Caco-2 (cell line): ENCODE measurements around the gene KLF7. TPM values are rescaled to one million over a fixed set of nuclear protein-coding genes. Genes with fewer than 3 reads are reported as not detected.

Experiments
- BruUV-seq: library from RNA; stranded (reverse); fragments of 400-500 nt; replicated peaks from 2 replicates; lab custom pipeline; 2021; lab: Mats Ljungman, UMichigan
- CTCF ChIA-PET: fragments of 300-600 bp; sonication (Branson Sonifier 250); formaldehyde crosslinking; loops from one replicate; lab custom pipeline; 2022; ENCODE audit warnings: antibody characterized with exemption; lab: Charles Lee
- POLR2A ChIA-PET: fragments of 300-600 bp; sonication (Branson Sonifier 250); formaldehyde crosslinking; loops from one replicate; lab custom pipeline; 2022; ENCODE audit warnings: antibody characterized with exemption; lab: Charles Lee
- DNase-seq, 2 experiments: peaks; one replicate each; pipeline versions ENCODE4 v3.0.0 to v3.0.0-alpha.2; 2020 to 2022
- H3K27me3 ChIP-seq: replicated peaks from 2 replicates; pipeline ENCODE4 v1.6.0; 2011; ENCODE audit warnings: low read length; ENCODE audit not compliant: control insufficient read depth, insufficient read depth
- H3K36me3 ChIP-seq: 2 replicates; pipeline ENCODE4 v1.5.1; 2011; ENCODE audit warnings: low read length; ENCODE audit not compliant: control insufficient read depth, insufficient read depth
- H3K4me1 ChIP-seq: fragments of 250-450 bp; sonication (Bioruptor Pico); 2 replicates; pipeline ENCODE4 v1.5.1; 2020; ENCODE audit warnings: mild to moderate bottlenecking
- H3K4me3 ChIP-seq: 2 replicates; pipeline ENCODE4 v1.5.1; 2011; ENCODE audit warnings: low read depth, mild to moderate bottlenecking, control low read depth, low read length
- H3K9me3 ChIP-seq: fragments of 250-450 bp; sonication (Bioruptor Pico); 2 replicates; pipeline ENCODE4 v1.5.1; 2020; ENCODE audit warnings: mild to moderate bottlenecking, moderate library complexity
- H3K27ac Mint-ChIP-seq: one replicate; pipeline ENCODE4 v1.8.0; 2022; ENCODE audit warnings: mixed read lengths; ENCODE audit not compliant: unreplicated experiment
- H3K27me3 Mint-ChIP-seq: one replicate; pipeline ENCODE4 v1.8.0; 2022; ENCODE audit warnings: mixed read lengths; ENCODE audit not compliant: insufficient read depth, unreplicated experiment
- H3K36me3 Mint-ChIP-seq: one replicate; pipeline ENCODE4 v1.8.0; 2022; ENCODE audit warnings: mild to moderate bottlenecking, mixed read lengths; ENCODE audit not compliant: insufficient read depth, unreplicated experiment
- H3K4me1 Mint-ChIP-seq: one replicate; pipeline ENCODE4 v1.8.0; 2022; ENCODE audit warnings: low read depth, mixed read lengths; ENCODE audit not compliant: unreplicated experiment
- H3K4me3 Mint-ChIP-seq: one replicate; pipeline ENCODE4 v1.8.0; 2022; ENCODE audit warnings: mild to moderate bottlenecking, moderate library complexity, mixed read lengths; ENCODE audit not compliant: unreplicated experiment
- H3K9me3 Mint-ChIP-seq: one replicate; pipeline ENCODE4 v1.8.0; 2022; ENCODE audit warnings: mixed read lengths; ENCODE audit not compliant: unreplicated experiment
- intact Hi-C: fragments of 100-400 bp; cut with micrococcal nuclease; formaldehyde crosslinking; loops from one replicate; pipeline ENCODE4 v1.10.0; 2022; ENCODE audit not compliant: unreplicated experiment
- total RNA-seq: library from RNA; stranded (reverse); gene quantifications from 2 replicates; pipeline ENCODE4 v1.2.3, GENCODE V29; 2022
- TF ChIP-seq, protein P1 (sequence below), 2 experiments: fragments of 200-600 bp in 1 of 2; IDR thresholded peaks; 1 replicate in 1 of 2; 2 replicates in 1 of 2; pipeline versions ENCODE4 v1.5.1 to v1.8.0; 2011 to 2022; ENCODE audit warnings: antibody characterized with exemption in 1 of 2, control low read depth in 1 of 2, inconsistent platforms in 1 of 2, low read depth in 1 of 2, low read length in 1 of 2, mild to moderate bottlenecking in 1 of 2, moderate library complexity in 1 of 2; ENCODE audit not compliant: insufficient read depth in 1 of 2, severe bottlenecking in 1 of 2, unreplicated experiment in 1 of 2

Gene KLF7
- total RNA-seq, 1 experiment from 2014 or later = 0.36 TPM

DNA sequence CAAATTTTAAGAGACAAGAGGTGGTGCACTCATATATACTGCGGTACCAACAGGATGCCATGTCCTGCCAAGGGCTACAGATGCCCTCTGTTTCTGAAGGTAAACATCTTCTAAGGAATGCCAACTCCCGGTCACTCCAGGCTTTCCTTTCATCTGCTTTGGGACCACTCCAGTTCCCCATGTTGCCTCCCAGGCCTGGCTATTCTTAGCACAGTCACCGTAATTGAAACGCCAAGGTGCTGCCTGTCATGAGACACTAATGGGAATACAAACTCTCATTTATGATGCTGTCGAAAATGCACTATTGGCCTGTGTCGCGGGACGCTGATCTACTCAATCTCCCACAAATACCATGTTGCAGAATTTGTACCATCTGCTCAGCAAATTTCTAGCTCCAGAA lies 79.6 kb downstream of the KLF7 start:
- DNase-seq = no peak
- Histone ChIP-seq H3K9me3 (no peaks in the 10 kb centered on the region), H3K36me3 (no peaks in the 10 kb centered on the region), H3K4me1 (no peaks in the 10 kb centered on the region), H3K4me3 (no peak overlapping the region), H3K27me3 (0 out of 2 replicates have a peak, but pooled peaks cover 1% of the 10 kb centered on the region)
- no peaks in the 10 kb centered on the region for H3K36me3 Mint-ChIP-seq
- no peaks in the 10 kb centered on the region for H3K9me3 Mint-ChIP-seq
- intact Hi-C loops = no loop called here
- TF ChIP-seq, protein P1, sequence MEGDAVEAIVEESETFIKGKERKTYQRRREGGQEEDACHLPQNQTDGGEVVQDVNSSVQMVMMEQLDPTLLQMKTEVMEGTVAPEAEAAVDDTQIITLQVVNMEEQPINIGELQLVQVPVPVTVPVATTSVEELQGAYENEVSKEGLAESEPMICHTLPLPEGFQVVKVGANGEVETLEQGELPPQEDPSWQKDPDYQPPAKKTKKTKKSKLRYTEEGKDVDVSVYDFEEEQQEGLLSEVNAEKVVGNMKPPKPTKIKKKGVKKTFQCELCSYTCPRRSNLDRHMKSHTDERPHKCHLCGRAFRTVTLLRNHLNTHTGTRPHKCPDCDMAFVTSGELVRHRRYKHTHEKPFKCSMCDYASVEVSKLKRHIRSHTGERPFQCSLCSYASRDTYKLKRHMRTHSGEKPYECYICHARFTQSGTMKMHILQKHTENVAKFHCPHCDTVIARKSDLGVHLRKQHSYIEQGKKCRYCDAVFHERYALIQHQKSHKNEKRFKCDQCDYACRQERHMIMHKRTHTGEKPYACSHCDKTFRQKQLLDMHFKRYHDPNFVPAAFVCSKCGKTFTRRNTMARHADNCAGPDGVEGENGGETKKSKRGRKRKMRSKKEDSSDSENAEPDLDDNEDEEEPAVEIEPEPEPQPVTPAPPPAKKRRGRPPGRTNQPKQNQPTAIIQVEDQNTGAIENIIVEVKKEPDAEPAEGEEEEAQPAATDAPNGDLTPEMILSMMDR (IDR thresholded peaks at IDR 0.05; ENCODE audit: insufficient read depth in 1 of 2, low read depth in 1 of 2, low read length in 1 of 2, severe bottlenecking in 1 of 2, unreplicated experiment in 1 of 2) = no peak
- no peaks in the 10 kb centered on the region for H3K4me1 Mint-ChIP-seq
- no peak overlapping the region for H3K4me3 Mint-ChIP-seq
- H3K27ac Mint-ChIP-seq = no peak overlapping the region
- CTCF ChIA-PET = no interaction called here
- POLR2A ChIA-PET = no interaction called here
- no TSS peak for BruUV-seq
- H3K27me3 Mint-ChIP-seq = peaks cover 5% of the 10 kb centered on the region

DNA sequence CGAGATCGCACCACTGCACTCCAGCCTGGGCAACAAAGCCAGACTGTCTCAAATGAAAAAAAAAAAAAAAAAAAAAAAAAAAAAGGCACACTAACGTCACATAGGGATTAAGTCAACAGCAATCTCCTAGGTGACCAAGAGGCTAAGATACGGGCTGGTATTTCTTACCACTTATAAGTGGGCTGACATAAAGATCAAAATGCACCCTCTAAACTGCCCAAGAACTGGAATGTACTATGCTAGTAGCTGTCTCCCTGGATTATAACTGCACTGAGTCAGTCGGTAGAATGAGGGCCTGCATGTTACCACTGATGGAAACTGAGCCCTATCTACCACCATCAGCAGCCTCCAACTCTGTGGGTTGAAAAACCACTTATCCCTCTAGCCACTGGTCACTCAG lies 80.6 kb downstream of the KLF7 start:
- Histone ChIP-seq H3K27me3 (no peaks in the 10 kb centered on the region), H3K9me3 (no peaks in the 10 kb centered on the region), H3K4me3 (no peak overlapping the region), H3K4me1 (no peaks in the 10 kb centered on the region), H3K36me3 (no peaks in the 10 kb centered on the region)
- Mint-ChIP-seq H3K36me3 (no peaks in the 10 kb centered on the region), H3K9me3 (no peaks in the 10 kb centered on the region), H3K27me3 (peaks cover 5% of the 10 kb centered on the region), H3K4me3 (no peak overlapping the region), H3K27ac (no peak overlapping the region), H3K4me1 (no peaks in the 10 kb centered on the region)
- no TSS peak for BruUV-seq
- POLR2A ChIA-PET = no interaction called here
- DNase-seq = no peak
- CTCF ChIA-PET = no interaction called here
- TF ChIP-seq, protein P1 (IDR thresholded peaks at IDR 0.05; ENCODE audit: insufficient read depth in 1 of 2, low read depth in 1 of 2, low read length in 1 of 2, severe bottlenecking in 1 of 2, unreplicated experiment in 1 of 2) = no peak
- intact Hi-C loops = no loop called here

DNA sequence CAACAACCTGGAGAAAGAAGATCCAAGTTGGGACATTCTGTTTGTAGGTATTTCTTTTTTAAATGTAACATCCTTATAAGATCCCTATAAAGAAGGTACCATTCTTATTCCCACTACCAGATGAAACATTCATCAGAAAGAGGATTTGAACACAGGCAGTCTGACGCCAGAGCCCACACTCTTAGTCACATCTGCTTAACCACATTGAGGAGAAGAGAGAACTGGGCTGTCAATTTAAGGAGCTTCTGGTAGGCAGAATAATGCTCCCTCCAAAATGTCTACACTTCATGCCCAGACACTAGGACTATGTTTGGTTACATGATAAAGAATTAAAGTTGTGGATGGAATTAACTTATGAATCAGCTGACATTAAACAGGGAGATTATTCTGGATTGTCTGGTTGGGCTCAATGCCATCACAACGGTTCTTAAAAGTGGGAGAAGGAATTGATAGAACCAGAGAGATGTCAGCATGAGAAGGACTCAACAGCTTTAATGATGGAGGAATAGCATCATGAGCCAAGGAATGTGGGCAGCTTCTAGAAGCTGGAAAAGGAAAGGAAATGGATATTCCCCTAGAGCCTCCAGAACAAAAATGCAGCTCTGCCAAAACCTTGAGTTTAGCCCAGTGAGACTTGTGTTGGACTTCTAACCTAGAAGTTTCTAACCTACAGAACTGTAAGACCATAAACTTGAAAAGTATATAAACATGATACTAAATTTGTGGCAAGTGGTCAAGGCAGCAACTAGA lies 82.2 kb downstream of the KLF7 start:
- ChIA-PET CTCF (no interaction called here), POLR2A (no interaction called here)
- H3K36me3 ChIP-seq = no peaks in the 10 kb centered on the region
- no peaks in the 10 kb centered on the region for H3K4me1 ChIP-seq
- H3K27me3 Mint-ChIP-seq = peaks cover 5% of the 10 kb centered on the region
- intact Hi-C loops = no loop called here
- TF ChIP-seq, protein P1 (IDR thresholded peaks at IDR 0.05; ENCODE audit: insufficient read depth in 1 of 2, low read depth in 1 of 2, low read length in 1 of 2, severe bottlenecking in 1 of 2, unreplicated experiment in 1 of 2) = no peak
- DNase-seq = no peak
- no peaks in the 10 kb centered on the region for H3K4me1 Mint-ChIP-seq
- H3K4me3 ChIP-seq = no peak overlapping the region
- H3K27me3 ChIP-seq = no peaks in the 10 kb centered on the region
- no peaks in the 10 kb centered on the region for H3K36me3 Mint-ChIP-seq
- H3K9me3 ChIP-seq = no peaks in the 10 kb centered on the region
- no TSS peak for BruUV-seq
- H3K27ac Mint-ChIP-seq = no peak overlapping the region
- no peaks in the 10 kb centered on the region for H3K9me3 Mint-ChIP-seq
- H3K4me3 Mint-ChIP-seq = no peak overlapping the region
